Non-pigmented ciliary epithelial cell (primary cell): ENCODE results near the gene OARD1.
A peak's percentile ranks its signal among the peaks of the same experiment; 100 is the strongest.

Source experiments
- DNase-seq: peaks from one replicate; pipeline ENCODE4 v3.0.0-alpha.2; 2010; ENCODE audit warnings: low read depth

OARD1 gene

GRCh38 chr6:41074692-41075436, 2.7 kb upstream of the OARD1 start:
- no peak for DNase-seq

GRCh38 chr6:41073968-41074691, 2.0 kb upstream of the OARD1 start:
- DNase-seq, result no peak

GRCh38 chr6:41073203-41073967, 1.2 kb upstream of the OARD1 start:
- no peak for DNase-seq

- DNase-seq, result peak; percentile 98
Observed at GRCh38 chr6:41072836-41073202, 663 bp upstream of the OARD1 start, which contains the start of gene NFYA. Gene NFYA (plus strand): TSS chr6:41072974. CDS start chr6:41079090, 6,116 bp downstream.

GRCh38 chr6:41071501-41071922, 644 bp downstream of the OARD1 start:
- DNase-seq, result no peak

GRCh38 chr6:41066867-41067304, 5.3 kb downstream of the OARD1 start:
- no peak for DNase-seq

GRCh38 chr6:41065550-41066026, 6.6 kb downstream of the OARD1 start:
- DNase-seq, result no peak

- no peak for DNase-seq
Observed at GRCh38 chr6:41064841-41065240, 7.3 kb downstream of the OARD1 start.

GRCh38 chr6:41063884-41064285, 8.3 kb downstream of the OARD1 start:
- DNase-seq, result no peak

GRCh38 chr6:41062056-41062455, 10.1 kb downstream of the OARD1 start:
- no peak for DNase-seq

- no peak for DNase-seq
Observed at GRCh38 chr6:41061196-41061726, 10.9 kb downstream of the OARD1 start.

- no peak for DNase-seq
Observed at GRCh38 chr6:41059556-41059955, 12.6 kb downstream of the OARD1 start.

GRCh38 chr6:41058783-41059181, 13.4 kb downstream of the OARD1 start:
- no peak for DNase-seq

- no peak for DNase-seq
Observed at GRCh38 chr6:41056768-41057490, 15.2 kb downstream of the OARD1 start.

GRCh38 chr6:41055149-41055548, 17.0 kb downstream of the OARD1 start:
- no peak for DNase-seq

- no peak for DNase-seq
Observed at GRCh38 chr6:41054511-41054910, 17.6 kb downstream of the OARD1 start.

GRCh38 chr6:41053041-41053440, 19.1 kb downstream of the OARD1 start, which contains the start of gene APOBEC2:
Gene APOBEC2 (plus strand): TSS chr6:41053202. CDS start chr6:41053348, 146 bp downstream.
- no peak for DNase-seq

- no peak for DNase-seq
Observed at GRCh38 chr6:41051873-41052272, 20.3 kb downstream of the OARD1 start.

- no peak for DNase-seq
Observed at GRCh38 chr6:41050536-41050935, 21.6 kb downstream of the OARD1 start.

- no peak for DNase-seq
Observed at GRCh38 chr6:41049955-41050354, 22.2 kb downstream of the OARD1 start.

- DNase-seq, result no peak
Observed at GRCh38 chr6:41049521-41049920, 22.6 kb downstream of the OARD1 start.
